Measurements from ENCODE around the gene IL32. TPM values are rescaled to one million over a fixed set of nuclear protein-coding genes. Genes with fewer than 3 reads are reported as not detected.
"Not testable (repeated sequence)": the region's sequence is repeated elsewhere in the genome, so short reads cannot be mapped to it uniquely, and the experiment has no call there.

IL32 gene
- total RNA-seq, 1 donor: 7.8 TPM

DNA sequence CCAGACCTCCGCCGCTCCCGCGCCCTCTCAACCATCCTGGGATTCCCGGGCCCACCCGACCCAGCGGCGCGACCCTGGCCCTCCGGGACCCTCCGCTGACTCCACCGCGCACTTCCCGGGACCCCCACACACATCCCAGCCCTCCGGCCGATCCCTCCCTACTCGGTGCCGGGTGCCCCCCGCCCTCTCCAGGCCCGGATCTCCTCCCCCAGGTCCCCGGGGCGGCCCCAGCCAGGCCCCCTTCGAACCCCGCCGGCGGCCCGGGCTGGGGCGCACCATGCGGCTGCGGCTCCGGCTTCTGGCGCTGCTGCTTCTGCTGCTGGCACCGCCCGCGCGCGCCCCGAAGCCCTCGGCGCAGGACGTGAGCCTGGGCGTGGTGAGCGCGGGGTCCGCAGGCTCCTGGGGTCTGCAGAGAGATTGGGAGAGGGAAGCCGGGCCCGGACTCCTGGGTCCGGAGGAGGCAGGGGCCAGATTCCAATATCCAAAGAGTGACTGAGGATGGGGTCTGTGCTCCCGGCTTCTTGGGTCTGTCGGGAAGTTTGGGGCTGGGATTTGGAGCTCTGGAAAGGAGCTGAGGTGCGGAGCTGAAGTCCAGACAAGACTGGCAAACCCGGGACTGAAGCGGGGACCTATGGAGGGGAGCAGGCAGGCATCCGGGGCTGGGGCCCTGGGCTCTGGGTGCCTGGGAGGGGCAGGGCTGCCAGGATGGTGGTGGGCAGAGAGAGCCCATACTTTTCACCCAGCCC, 18.6 kb upstream of the IL32 start:
- TF ChIP-seq, protein P1, sequence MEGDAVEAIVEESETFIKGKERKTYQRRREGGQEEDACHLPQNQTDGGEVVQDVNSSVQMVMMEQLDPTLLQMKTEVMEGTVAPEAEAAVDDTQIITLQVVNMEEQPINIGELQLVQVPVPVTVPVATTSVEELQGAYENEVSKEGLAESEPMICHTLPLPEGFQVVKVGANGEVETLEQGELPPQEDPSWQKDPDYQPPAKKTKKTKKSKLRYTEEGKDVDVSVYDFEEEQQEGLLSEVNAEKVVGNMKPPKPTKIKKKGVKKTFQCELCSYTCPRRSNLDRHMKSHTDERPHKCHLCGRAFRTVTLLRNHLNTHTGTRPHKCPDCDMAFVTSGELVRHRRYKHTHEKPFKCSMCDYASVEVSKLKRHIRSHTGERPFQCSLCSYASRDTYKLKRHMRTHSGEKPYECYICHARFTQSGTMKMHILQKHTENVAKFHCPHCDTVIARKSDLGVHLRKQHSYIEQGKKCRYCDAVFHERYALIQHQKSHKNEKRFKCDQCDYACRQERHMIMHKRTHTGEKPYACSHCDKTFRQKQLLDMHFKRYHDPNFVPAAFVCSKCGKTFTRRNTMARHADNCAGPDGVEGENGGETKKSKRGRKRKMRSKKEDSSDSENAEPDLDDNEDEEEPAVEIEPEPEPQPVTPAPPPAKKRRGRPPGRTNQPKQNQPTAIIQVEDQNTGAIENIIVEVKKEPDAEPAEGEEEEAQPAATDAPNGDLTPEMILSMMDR (IDR thresholded peaks at IDR 0.05; ENCODE audit: insufficient read depth, low read length): no peak
- H3K4me3 ChIP-seq (ENCODE audit: low read depth, low read length): no peak overlapping the region
- DNase-seq (ENCODE audit: low read depth): no peak

DNA sequence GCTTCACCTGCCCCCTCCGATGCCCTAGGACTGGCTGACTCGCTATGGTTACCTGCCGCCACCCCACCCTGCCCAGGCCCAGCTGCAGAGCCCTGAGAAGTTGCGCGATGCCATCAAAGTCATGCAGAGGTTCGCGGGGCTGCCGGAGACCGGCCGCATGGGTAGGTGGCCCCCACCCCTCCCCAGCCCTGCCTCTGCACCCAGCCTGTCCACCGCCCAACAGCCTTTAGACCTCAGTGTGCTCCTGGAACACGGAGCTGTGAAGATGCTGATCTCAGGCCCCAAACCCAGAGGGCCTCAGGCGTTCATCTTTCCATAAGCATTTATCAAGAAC, 18.1 kb upstream of the IL32 start:
- DNase-seq (ENCODE audit: low read depth): no peak
- TF ChIP-seq, protein P1 (IDR thresholded peaks at IDR 0.05; ENCODE audit: insufficient read depth, low read length): no peak
- no peak overlapping the region for H3K4me3 ChIP-seq (ENCODE audit: low read depth, low read length)

DNA sequence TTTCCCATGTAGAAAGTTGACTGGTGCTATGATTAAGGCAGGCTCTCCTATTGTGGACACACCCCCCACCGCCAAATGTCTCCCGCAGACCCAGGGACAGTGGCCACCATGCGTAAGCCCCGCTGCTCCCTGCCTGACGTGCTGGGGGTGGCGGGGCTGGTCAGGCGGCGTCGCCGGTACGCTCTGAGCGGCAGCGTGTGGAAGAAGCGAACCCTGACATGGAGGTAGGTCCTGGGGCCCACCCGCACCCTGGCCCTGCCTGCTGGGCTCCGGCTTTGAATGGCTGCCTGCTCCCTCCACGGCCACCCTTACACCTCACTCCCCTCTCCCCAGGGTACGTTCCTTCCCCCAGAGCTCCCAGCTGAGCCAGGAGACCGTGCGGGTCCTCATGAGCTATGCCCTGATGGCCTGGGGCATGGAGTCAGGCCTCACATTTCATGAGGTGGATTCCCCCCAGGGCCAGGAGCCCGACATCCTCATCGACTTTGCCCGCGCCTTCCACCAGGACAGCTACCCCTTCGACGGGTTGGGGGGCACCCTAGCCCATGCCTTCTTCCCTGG, 15.4 kb upstream of the IL32 start:
- TF ChIP-seq, protein P1 (IDR thresholded peaks at IDR 0.05; ENCODE audit: insufficient read depth, low read length): no peak
- DNase-seq (ENCODE audit: low read depth): no peak
- no peak overlapping the region for H3K4me3 ChIP-seq (ENCODE audit: low read depth, low read length)

DNA sequence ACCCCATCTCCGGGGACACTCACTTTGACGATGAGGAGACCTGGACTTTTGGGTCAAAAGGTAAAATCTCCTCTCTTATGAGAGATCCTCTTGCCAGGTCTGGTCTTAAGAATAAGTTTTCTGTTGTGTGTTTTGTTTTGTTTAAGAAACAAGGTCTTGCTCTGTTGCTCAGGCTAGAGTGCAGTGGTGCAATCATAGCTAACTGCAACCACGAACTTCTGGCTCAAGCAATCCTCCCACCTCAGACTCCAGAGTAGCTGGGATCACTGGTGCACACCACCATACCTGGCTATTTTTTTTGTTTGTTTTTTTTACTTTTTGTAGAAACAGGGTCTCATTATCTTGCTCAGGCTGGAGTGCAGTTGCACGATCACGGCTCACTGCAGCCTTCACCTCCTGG, 15.0 kb upstream of the IL32 start:
- TF ChIP-seq, protein P1 (IDR thresholded peaks at IDR 0.05; ENCODE audit: insufficient read depth, low read length): no peak
- H3K4me3 ChIP-seq (ENCODE audit: low read depth, low read length): no peak overlapping the region
- no peak for DNase-seq (ENCODE audit: low read depth)

GRCh38 chr16:3051009-3051408, 14.4 kb upstream of the IL32 start:
- DNase-seq (ENCODE audit: low read depth): no peak
- TF ChIP-seq, protein P1 (IDR thresholded peaks at IDR 0.05; ENCODE audit: insufficient read depth, low read length): no peak
- H3K4me3 ChIP-seq (ENCODE audit: low read depth, low read length): no peak overlapping the region

GRCh38 chr16:3051494-3051893, 13.9 kb upstream of the IL32 start:
- H3K4me3 ChIP-seq (ENCODE audit: low read depth, low read length): no peak overlapping the region
- TF ChIP-seq, protein P1 (IDR thresholded peaks at IDR 0.05; ENCODE audit: insufficient read depth, low read length): no peak
- no peak for DNase-seq (ENCODE audit: low read depth)

DNA sequence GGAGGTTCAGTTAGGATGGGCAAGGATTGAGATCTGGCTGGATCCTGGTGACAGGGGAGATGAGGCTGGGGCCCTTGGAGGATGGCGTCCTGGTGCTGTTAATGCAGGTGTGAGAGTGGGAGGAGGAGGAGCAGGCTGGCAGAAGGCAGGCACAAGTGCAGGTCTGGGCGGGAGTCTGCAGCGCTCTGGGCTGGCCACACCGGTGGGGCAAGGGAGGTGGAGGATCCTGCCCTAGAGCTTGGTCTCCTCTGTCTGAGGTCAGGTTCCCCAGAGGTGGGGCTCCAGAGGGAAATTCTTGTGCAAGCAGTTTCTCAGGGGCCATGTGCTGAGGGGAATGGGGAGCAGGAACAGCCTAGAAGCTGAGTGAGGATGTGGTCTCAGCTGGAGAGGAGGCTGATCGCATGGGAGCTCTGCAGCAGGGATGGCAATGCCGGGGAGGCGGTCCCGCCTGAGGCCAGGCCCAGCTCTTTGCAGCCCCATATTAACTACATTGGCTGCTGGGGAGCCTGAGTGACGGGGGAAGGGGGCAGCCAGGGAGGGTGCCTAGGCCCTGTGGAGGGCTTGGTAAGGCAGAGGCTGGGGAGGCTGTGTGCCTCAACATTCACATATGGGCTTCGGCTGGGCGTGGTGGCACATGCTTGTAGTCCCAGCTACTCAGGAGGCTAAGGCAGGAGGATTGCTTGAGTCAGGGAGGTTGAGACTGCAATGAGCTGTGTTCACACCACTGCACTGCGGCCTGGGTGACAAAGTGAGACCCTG, 12.7 kb upstream of the IL32 start:
- H3K4me3 ChIP-seq (ENCODE audit: low read depth, low read length); DNase-seq (ENCODE audit: low read depth): not testable (repeated sequence)

- not testable (repeated sequence) for H3K4me3 ChIP-seq (ENCODE audit: low read depth, low read length); DNase-seq (ENCODE audit: low read depth)
These were observed 12.1 kb upstream of the IL32 start for GRCh38 chr16:3053330-3053710.
